GM21825 (cell line): ENCODE data around the gene GADL1.
A peak's percentile ranks its signal among the peaks of the same experiment; 100 is the strongest.

ENCODE experiments used
- ATAC-seq: cut with Tn5 transposase; IDR thresholded peaks from one replicate; pipeline ENCODE4 v1.9.1; 2021; ENCODE audit warnings: mild to moderate bottlenecking, moderate library complexity; ENCODE audit not compliant: unreplicated experiment

The GADL1 gene

DNA sequence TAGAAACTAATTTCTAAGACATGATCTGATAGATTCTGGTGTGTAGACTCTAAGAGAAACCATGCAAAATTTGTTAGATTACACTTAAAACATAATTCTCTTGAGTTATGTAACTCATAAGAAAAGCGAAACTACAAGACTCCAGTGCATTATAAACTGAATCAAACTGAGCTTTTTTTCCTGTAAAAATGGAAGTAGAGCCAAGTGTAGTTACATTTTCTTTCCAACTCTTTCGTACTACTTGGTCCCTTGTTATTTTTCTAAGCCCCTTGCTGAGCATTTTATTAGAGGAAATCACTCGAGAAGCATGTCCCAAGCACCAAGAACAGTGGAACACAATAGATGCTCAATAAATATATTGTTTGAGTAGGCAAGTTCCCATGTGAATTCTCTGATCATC lies 130.2 kb downstream of the GADL1 start:
- no peak for ATAC-seq

DNA sequence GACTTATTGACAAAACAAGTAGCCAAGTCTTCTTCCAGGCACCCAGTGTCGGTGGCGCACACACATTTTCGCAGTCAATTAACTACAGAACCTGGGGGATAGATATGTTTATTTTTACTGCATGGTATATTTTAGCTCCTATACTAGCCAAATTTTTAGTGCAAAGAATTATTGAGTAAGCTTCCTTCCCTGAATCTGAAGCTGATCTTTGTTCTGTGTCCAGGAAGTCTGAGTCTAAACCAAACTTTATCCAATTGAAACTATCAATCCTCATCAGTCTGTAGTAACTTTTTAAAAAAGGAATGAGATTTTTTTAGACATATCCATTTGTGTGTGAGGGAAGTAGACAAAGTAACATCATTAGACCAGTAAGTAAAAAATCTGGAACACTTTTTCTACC lies 133.1 kb downstream of the GADL1 start:
- ATAC-seq, result no peak

DNA sequence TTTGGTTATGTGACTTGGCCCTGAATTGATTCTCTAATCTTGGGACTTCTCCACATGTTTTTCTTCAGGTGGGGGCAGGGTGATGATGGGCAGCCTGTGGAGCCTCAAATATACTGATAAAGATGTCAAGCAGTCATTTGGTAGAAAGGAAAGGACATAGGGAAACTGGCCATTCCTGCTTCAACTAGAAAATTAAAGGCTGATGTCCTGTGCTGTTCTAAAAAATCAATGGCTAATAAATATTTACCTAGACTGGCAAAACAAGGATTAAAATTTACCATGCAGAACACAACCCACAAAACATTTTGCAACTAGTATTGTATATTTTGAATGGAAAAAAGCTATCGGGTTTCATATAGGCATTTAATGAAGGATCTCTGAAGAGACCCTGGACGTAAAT lies 133.7 kb downstream of the GADL1 start:
- ATAC-seq, result no peak

DNA sequence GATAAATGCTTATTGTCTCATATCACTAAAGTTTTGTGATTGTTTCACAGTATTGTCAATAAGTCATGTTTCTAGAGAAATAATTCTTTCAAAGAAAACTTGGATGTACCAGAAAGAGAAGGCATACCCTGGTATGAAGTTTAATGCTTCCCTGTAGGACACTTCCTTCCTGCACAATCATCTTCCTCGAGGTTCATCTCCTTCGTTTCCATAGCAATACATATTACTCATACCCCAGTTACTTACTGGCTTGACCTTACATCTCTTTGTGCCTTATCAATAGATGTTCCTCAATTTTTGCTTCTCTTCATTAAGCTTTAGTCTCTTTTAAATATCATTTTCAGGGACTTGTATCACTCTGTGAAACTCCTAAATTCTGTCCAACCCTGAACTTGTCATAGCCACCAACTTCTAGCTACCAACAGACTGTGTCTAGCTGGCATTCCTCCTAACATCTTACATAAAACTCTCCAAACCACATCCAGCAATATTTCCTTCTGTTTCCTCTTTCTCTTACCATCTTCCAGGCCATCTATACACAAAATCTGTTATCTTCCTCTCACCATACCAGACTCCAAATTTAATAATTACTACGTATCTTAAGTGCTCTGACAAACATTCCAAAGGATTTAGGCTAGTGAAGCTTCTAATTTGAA lies 134.3 kb downstream of the GADL1 start:
- ATAC-seq, result no peak

DNA sequence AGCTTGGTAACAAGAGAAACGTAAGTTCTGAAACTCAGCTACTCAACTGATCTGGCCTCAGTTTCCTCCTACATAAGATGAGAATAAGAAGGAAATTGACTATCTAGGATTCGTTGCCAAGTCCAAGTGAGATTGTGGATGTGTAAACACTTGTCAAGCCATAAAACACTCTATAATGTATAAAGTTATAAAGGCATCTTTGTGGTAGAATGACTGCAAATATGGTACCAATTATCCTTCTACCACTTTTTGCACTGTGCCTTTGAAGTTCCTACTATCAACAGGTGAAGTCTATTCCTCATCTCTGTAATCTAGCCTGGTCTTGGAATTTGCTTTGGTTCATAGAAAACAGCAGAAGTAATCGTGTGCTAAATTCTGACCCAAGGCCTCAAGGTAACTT lies 138.2 kb downstream of the GADL1 start:
- no peak for ATAC-seq

DNA sequence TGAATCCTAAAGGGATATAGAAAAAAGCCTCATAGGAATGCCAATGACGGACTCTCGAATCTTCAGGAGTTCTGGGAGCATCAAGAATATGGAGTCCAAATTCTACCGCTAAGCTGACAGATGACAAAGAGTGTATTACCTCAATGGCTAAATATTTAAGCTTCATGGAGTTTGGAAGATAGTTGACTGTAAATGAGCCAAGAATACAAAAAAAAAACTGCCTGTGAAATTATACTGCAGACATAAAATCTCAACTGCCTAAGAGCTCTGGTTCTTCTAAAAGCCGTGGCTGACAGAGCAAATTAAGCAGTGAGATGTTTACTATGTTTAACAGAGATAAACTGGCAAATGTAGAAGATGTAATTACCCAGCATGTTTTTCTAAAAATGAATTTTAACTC lies 140.0 kb downstream of the GADL1 start:
- no peak for ATAC-seq

DNA sequence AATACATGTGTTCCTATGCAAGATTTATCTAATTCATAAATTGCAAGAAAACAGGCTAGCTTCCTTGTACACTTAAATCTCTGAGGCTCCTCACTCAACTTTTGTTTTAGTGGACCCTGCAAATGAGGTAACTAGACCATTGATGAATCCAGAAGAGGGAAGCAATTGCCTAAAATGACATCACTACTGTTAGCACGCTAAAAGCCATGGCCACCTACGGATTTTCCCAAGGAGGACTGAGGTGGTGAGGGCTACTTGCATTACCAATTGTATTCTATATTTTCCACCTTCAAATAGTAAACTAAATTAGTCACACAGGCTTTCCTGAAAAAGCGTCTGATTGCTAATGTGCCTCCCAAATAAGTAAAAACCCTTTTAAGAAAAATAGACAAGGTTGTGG lies 140.7 kb downstream of the GADL1 start:
- no peak for ATAC-seq

DNA sequence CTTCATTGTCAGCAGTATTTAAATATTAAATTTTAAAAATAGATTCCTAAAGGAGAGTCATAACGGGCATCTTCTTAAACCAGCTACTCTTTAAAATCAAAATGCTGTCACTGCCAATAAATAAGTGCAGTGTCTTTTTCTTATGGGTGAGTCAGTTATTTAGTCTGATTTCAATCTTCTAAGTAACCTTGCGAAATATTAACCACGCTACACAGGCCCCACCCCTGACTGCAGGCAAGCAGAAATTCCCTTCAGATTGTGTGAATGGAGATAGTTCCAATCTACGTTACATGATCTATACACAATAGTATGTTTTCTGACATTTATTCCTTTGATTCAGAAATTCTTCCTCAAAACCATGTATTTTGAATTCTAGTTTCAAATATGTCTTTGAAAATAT lies 141.5 kb downstream of the GADL1 start:
- no peak for ATAC-seq

DNA sequence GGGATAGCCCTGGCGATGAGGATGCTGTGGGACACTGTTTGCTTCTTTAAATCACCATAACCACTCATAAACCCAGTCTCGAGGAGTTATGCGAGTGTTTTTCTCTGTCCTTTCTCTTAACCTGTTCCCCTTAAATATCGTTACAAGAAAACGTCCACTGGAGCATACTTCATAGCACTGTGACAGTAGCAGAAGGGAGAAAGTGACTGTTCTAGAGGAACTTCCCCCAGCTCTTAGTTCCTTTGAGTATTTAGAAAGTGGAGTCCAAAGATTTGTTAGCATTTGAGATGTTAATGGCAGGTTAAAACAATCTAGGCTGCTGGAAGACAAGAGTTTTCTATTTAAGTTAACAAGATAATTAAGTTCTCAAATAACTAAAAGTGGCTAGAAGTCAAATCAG lies 142.0 kb downstream of the GADL1 start:
- no peak for ATAC-seq

DNA sequence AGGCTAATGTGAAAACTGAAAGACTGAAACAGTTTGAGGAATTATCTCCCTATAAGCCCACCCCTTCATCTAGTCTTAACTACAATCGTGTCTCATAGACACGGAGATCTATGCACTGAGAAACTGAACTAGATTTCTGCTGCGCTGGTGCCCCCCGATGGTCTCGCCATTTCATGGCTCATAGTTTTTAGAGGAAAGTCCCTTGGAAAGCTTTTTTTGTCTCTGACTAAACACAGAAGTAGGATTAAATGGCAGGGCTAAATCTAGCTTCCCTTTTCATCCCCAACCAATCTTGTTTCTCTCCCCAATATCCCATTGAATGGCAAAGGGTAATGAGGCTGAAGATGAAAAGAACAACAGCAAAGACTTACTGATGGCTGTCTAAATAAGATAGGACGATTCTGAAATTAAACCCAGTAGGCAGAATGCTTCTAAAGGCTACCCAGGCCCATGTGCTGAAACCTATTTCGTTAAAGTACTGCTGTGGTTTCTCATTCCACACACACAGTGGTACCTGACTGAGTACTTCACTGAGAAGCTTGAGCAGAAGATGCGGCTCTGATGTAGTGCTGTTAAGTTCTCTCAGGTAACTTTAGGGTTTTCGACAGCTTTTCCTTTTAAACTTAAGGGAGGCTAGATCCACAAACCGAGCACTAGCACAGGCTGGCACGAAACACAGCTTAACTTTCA lies 142.7 kb downstream of the GADL1 start:
- ATAC-seq, result peak; percentile 76

DNA sequence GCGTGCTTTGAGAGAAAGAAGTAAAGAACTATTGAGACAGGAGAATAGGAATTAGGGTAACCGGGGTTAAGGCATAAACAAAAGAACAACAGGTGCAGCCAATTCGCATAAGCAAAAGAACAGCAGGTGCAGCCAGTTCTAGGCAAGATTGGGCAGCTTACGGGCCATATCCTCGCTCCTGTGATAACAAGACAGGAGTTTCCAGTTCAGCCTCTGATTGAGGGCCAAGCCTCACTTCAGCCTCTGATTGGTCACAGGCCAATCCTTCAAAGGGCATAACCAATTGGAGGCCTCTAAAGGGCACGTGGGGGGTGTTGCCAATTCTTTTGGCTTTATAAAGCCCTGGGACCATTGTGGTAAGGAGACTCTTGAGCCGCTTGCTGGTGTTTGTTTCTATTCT lies 143.5 kb downstream of the GADL1 start:
- no peak for ATAC-seq

DNA sequence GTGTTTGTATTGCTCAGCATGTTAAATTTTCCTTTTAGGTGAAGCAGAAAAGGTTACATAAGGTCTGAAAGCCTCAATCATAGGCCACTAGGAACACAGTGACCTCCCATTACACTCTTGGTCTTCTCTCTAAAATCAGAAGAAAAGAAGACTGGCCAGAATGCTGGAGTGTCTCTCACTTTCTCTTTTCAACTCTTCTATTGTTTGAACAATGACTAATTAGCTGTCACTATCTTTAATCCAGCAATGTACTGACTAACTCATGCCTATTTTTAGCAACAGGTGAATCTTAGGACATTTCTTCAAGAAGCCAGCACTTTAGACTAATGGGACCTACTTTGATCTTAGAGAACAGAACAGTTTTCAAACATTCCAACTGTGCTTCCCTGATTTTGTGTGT lies 145.2 kb downstream of the GADL1 start:
- no peak for ATAC-seq

DNA sequence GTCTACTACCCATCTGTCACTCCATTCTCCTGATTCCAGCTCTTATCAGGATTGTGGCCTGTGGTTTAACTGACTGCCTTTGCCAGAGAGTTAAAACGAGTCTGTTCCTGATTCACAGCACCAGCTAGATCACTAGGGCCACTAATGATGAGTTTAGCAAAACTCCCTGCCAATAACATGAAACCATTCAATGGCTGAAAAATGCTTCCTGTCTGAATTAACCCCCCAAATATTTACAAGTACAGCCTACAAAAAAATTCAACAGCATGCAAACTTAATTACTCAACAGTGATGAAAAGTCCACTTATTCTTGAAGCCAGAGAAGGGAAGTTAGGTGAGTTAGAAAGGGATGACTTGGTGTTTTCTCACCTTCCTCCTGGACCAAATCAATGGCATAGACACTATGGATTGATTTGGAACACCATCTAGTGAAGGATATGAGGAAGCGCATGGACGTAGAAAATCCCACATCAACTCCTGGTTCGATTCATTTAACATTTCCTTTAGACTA lies 146.6 kb downstream of the GADL1 start:
- ATAC-seq, result no peak

DNA sequence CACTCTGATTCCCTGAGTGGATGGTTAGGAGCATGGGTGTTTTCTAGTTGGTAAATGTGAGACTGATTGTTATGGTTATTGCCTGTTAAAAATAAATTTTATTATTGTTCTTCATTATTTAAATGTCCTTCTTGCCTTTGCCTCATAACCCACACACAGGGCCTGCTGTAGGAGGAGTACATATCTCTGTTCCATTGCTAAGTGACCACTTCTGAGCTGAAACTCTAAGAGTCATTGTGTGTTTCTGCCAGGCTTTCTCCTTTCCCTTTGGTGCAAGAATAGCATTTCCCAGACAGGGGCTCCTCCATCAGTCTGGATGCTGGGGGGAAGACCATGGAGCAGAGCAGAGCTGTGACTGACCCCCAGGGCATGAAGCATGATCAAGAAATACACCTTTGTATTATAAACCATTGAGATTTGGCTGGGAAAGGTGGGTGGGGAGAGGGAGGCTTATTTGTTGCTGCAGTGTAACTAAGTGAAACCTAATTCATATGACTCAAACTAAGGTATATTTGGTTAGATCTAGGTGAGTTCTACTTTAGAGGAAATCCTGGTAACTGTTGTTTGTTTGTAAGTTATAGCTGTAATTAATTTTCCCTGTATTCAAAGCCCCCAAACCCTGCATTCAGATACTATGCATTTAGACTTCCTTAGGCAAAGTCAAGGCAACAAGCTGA lies 150.7 kb downstream of the GADL1 start:
- no peak for ATAC-seq

DNA sequence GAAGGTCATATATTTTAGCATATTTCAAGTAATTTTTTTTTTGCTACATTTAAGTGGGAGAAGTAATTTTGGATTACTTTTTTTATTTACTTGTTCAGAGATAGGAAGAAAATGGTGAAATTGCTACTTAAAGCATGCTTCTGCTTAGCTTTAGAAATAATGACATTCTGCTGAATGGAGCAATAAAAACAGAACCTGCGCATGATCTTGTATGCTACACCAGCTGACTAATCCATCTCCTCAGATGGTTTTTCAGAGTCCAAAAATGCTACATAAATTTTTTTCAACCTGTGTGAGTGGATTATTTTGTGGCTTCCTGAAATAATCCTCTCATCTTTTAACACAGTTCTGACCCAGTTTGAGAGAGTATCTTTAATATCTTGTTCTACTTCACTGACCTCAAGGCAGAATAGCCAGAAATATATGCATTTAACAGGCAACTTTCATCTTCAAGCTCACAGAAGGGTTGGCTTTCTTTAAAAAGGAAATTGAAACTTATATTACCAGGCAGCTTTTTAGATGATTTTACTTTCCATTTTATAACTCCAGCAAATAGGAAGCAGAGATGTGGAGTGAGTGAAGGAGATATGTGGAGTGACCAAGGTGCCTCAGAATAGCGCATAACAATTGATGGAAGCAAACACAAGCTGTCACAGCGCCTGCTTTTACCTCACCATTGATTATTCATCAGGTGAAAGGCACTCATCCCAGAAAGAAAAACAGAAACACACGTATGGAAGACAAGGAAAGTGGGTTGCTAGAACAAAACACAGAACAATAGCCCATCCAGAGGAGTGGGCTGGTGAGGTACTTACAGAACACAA lies 151.5 kb downstream of the GADL1 start:
- ATAC-seq, result no peak

DNA sequence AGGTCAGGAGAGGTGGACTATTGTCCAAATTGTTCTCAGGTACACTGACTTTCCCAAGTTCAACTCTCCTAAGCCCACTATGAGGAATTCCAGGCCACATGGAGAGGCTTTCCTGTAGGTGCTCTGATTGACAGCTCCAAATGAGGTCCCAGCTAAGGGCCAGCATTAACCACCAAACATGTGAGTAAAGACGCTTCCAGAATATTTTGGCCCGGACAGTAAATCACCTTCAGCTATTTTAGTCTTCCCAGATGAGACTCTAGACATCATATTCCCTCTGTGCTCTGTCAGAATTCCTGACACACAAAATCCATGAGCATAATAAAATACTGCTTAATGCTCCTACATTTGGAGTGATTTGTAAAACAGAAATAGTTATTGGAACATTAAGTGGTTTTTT lies 152.6 kb downstream of the GADL1 start:
- no peak for ATAC-seq

DNA sequence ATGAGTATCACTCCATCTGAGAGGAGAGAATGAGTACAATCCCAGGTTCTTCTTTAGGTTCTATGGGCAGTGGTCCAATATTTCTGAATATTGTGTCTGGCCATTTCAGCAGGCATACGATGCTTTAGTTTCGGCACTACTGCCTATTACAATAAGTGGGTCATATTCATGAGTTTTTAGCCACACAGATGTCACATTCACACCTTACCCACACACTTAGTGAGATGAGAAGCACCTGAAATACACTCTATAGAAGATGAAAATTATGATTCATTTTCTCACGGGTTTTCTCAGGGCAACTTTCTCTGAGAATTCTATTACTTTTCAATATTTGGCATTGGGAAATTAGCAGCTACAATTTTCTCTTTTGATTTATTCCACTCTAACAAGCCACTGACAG lies 155.9 kb downstream of the GADL1 start:
- ATAC-seq, result no peak

DNA sequence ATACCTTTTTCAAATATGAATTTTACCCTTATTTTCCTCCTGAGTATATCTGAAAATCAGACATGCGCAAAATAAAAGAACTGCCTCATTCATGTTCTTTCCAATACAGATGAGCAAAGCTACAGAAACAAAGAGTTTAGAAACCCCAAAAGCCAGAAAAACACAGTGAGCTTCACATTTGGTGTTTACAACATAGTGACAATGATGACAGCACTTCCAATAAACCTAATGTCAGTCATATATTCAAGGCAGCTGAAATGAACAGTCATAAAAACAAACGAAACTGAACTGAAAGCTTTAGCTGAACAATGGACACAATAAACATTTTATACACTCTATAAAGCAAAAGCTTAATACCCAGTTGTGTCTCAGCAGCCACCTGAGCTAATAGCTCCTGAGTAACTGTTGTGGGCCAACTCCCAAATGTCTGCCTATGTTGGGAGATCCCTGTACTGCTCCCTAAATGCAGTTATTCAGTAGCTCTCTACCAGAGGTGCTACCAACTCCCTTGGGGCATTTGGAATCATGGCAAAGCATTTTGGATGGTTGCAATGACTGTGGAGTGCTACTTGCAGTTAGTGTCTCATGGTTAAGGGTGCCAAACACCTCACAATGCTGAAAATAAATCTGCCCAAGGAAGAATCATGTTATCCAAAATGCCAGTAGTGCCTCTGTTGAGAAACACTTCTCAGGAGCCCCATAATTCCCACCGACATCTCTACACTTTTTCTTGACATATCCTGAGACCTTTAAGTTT lies 156.5 kb downstream of the GADL1 start:
- no peak for ATAC-seq

DNA sequence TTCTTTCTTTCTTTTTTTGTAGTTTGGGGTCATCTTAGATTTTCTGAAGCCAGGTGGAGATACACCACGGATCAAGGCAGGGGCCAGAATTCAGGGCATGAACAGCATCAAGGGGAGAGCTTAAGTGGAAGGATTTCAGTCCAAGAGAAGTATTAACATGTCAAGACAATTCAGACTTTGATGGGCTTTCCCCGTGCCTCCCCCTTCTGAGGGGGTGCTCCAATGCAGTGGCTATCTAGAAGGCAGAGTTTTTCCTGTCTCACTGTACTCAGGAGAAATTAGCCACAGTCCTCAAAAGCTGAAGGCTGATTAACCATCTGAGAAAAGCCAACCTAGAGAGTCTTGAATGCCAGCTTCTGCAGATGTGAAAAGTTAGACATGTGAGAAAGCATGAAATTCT lies 160.8 kb downstream of the GADL1 start:
- ATAC-seq, result no peak

DNA sequence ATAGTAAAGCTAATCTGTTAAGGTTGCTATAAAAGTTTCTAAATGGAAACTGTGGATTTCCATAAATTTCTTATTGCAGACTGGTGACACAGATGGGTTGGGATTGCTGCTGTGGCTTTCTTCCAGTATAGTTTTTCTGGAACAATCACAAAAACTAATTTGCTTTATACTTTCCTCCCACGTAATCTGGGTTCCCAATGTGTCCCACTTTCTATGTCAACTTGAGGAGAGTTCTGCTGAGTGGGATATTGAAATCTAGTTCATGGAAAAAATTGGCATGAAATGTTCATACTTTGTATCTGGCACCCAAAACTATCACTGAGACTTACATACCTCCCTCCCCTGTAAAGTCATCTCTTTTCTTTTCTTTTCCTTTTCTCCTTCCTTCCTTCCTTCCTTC lies 161.3 kb downstream of the GADL1 start:
- no peak for ATAC-seq

DNA sequence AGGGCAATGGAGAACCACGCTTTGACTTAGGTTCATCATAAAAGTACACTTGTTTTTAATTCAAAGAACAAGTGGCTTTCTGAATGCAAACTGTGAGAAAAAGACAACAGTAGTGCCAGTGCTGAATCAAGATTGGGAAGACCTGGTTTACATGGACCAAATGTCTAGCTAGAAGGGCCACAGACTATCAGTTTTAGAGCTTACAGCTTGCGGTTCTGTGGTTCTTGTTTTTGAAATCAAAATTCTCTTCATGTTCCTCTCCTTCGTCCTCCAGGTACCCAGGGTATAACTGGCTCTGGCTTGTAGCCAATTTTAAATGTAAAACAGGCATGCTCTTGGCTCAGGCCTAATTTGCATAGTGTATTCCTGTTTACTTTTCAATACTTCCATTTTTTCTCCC lies 163.5 kb downstream of the GADL1 start:
- ATAC-seq, result no peak
